GM21390 (cell line): Measurements from ENCODE around the gene EHD1.

ENCODE experiments used
- ATAC-seq: cut with Tn5 transposase; IDR thresholded peaks from one replicate; pipeline ENCODE4 v1.9.1; 2021; ENCODE audit not compliant: unreplicated experiment

Gene EHD1

DNA sequence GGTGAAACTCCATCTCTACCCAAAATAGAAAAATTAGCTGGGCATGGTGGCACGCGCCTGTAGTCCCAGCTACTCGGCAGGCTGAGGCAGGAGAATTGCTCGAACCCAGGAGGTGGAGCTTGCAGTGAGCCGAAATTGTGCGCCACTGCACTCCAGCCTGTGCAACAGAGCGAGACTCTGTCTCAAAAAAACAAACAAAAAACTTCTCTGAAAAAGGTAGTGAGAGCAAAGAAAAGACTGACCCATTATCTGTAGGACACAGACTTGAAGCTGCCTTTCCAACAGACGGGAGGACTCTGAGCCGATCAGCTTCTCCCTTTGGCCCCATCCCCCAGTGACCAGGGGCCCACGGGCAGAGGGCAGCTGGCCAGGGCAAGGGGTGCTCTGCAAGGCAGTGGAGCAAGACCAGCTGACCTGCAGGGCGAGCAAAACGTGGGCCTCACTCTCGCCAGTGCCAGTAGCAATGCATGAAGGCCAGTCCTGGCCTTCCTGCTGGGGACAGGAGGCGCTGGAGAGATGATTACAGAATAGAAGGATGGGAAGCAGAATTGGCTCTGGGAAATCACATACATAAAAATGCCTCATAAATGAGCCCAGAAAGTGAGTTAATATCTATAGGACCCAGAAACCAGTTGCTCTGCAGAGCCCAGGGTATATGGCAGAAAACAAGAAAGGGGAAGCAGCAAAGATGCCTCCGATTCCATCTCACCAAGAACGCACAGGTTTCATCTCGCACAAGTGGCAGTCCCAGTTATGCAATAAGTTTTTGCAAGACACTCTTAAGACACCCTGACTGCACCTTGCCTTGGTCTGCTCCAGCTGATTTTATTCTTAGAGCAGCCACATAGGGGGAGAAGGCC is 2.8 kb downstream of the EHD1 start:
- ATAC-seq = no peak

DNA sequence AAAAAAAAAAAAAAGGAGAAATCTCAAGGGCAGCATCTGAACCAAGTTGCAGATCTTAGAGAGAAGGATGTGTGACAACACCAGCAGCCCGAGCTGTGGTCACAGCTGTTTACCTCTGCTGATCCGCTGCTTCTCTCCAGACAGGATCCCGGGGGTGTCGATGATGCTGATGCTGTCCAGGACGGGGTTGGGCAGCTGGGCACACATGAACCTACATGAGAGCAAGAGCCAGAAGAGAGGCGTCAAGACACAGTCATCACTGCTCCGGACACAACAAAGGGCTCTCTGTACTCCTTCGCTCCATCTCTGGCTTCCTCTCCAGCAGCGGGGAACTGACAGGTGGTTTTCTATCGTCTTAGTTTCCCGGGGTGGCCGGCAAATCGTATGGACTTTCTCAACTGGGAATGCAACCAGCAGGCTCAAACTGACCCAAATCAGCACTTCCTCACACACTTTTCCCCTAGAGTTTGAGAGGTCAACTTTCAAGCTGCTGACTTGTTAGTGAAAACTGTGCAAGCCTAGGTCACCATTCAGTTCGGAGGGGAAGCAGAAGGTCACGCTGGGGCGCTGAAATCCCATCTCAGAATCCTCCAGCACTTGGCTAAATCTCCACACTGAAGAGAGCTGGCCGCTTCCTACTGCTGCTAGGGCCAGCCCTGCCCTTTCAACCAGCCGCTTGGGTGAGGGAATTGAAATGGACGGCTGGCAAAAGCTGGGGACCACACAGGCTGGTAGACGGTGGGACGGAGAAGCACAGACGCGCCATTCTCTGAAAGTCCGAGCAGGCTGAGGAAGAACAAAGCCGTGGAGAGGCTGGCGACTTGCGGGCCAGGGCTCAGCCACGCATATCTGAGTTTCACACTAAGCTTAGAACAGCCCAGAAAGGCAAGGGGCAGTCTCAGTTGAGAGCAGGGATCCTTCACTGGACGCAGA is 3.8 kb downstream of the EHD1 start:
- ATAC-seq = no peak

GRCh38 chr11:64872790-64873488 is 5.5 kb downstream of the EHD1 start:
- no peak for ATAC-seq

GRCh38 chr11:64871492-64871891 is 6.9 kb downstream of the EHD1 start:
- ATAC-seq = no peak

DNA sequence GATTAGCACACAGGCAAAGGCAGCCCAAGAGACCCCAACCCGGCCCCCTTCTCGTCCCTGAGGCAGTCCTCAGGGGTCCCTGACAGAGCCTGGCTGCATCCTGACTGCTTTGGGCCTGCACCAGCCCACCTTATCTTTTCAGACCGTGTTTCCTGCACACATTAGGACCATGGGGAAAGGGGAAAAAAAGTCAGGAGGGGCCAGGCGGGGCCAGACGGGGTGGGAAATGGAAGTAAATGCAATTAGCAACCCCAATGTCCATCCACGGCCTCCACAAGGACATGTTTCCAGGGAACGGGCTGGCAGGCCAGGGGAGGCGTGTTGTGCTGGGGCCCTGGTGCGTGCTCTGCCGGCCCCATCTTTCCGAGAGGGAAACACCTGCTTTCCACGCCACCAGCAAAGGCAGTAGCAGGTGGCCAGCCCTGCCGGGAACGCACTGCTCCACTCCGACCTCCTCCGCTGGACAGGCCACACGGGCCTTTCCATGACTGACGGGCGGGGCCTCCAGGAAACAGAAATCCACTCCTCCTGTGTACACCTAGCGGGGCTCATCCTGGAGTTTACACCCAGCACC is 7.4 kb downstream of the EHD1 start:
- no peak for ATAC-seq

DNA sequence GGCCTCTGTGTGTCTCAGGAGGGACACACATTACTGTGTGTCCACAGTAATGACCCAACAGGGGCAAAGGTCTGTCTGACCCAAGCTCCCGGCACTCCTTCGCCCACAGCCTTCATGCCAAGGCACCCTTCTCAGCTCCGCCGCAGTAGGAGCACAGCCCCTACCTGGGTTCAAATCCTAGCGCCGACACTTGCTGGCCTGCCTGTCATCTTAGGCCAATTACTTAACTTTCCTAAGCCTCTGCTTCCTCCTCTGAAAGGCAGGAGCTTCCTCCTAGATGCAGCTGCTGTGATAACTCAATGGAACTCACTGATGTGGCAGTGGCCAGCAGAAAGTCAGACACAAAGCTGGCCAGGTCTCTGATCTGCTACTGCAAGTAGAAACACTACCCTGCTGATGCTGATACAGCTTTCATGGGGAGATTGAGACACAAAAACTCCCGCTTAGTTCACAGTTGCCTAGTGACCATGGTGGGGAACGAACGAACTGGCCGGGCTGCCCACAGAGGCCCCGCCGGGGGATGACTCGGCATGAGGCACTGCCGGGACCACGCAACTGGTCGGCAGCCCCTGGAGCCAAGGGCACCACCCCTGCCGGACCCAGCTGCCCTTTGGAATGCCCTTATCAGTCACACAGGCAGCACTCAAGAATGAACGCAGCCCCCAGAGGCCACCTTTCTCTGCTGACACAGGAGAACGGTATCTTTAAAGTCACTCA is 8.1 kb downstream of the EHD1 start:
- ATAC-seq = no peak

GRCh38 chr11:64869571-64870175 is 8.7 kb downstream of the EHD1 start:
- ATAC-seq = no peak

DNA sequence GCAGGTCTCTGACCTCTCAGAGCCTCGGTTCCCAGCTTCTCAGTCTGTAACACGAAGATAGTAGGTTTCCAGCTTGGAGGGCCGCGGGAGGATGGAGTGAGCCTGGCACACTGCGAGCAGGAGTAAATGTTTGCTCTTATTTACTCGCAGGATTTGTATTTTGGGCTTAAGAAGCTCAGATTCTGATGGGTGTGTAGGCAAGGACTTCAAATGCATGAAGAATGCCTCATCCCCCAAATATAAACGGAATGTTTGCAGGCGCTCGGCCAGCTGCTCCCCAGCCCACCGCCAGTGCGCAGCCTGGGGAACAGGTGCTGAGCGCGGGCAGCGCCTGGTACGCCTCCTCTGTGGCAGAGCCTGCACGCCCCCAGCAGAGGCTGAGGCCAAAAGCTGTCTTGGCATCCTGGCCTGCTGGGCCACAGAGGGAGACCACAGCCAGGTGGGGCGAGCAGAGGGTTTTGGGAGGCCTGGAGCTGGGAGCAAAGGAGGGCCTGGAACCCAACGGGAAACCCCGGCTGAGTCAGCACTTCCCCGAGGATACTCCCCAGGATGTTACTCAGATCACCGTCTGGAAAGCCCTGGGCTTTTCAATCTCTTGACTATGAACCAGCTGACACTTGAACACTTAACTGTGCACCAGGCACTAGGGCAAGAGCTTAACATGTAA is 9.4 kb downstream of the EHD1 start:
- no peak for ATAC-seq

DNA sequence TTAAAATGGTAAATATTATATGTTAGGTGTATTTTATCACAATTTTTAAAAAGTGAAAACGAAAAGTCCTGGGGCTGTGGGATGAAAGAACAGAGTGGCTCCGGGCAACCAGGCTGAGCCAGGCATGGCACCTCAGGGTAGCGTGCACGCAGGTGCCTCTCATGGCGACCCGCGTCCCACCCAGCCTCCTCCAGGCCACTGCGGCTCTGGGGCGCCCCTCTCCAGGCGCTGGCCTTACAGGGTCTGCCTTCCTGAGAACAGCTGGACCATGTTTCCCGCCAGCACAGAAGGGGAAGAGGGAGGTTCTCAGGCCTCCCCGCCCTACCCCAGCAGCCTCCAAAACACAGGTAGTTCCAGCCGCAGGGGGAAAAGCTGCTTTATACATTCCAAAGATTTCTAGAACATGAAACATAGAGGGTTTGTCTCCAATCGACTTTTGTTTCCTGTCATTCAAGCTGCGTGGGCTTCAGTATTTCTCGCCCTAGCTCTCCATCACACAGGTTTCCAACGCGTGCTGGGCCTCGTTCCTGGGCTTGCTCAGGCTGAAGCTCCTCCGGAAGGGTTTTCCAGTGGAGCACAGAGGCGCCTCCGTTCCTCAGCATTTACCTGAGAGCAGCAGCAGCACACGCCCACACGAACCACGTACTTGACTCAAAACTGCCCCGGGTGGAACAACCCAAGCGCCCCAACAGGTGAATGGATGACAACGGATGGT is 10.5 kb downstream of the EHD1 start:
- no peak for ATAC-seq

DNA sequence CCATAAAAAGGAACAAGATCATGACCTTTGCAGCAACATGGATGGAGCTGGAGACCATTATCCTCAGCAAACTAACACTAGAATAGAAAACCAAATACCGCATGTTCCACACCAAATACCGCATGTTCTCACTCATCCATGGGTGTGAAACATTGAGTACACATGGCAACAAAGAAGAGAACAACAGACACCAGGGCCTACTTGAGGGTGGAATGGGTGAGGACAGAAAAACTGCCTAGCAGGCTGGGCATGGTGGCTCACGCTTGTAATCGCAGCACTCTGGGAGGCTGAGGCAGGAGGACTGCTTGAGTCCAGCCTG is 12.3 kb downstream of the EHD1 start:
- no peak for ATAC-seq

- no peak for ATAC-seq
Observed at GRCh38 chr11:64865286-64866172, 12.9 kb downstream of the EHD1 start.

DNA sequence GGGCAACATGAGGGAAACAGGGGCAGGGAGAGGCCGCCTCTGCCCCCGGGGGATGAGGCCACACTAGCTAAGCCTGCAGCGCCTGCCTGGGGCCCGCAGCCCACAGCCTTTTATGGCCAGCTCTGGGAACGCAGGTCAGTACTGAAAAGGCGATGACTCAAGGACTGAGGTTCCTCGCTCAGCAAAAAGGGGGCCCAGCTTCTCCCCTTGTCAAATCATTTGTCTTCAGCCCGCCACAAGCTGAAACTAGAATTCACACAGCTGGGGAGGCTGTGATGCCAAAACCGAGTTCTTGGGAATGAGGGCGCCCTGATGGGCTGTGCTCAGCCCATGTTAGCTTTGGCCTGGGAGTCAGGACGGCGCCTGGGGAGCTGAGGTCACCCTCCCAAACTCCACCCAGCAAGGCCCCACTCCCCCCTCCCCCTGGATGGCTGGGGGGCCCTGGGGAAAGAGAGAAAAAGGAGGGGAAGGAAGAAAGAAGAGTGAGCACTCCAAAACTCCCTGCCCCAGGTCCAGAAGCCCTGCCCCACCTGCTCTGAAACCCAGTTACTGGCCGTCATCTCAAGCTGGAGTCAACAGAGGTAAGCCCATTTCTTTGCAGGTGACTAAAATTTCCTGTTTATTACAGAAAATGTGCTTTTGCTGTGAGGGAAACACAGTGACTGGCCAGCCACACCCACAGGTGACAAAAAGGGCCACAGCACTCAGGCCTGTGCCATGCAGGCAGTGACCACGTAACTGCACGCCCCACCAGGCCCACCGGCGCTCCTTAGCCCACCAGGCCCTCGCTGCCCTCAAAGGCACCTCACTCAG is 13.7 kb downstream of the EHD1 start:
- ATAC-seq = no peak

- ATAC-seq = no peak
Observed at GRCh38 chr11:64864135-64864472, 14.3 kb downstream of the EHD1 start.

- ATAC-seq = no peak
Observed at GRCh38 chr11:64863391-64864060, 14.9 kb downstream of the EHD1 start.

GRCh38 chr11:64862987-64863390 is 15.4 kb downstream of the EHD1 start:
- ATAC-seq = no peak

DNA sequence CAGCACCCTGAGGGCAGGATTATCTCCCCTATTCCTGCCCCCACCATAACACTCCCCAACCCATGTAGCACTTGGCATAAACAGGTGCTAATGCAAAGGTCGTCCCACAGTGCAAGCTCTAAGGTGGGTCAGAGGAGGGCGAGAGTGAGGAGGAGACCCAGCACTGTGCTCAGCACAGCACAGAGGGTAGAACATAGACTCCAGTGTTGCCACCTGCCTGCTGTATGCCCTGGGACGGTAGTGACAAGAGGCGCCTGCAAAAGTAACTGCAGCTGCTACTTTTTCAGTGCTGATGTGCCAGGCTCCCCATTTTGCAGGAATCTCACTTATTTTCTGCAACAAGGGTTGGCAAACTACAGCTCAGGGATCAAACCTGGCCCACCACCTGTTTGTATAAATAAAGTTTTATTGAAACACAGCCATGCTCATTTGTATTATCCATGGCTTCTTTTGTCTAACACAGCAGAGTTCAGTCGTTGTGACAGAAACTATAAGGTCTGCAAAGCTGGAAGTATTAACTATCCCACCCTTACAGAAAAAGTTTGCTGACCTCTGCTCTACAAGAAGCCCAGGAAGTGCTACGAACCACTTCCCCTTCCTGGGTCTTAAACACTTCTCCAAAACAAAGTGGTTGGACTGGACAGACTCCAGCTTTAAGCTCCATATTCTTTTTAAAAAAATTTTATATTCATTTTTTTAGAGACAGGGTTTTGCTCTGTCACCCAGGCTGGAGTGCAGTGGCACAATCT is 17.0 kb downstream of the EHD1 start:
- no peak for ATAC-seq
